ENCODE data around the gene SKIC8.
A peak's percentile ranks its signal among the peaks of the same experiment; 100 is the strongest.

SKIC8 gene

GRCh38 chr15:78321786-78322185, 22.4 kb upstream of the SKIC8 start:
- no peak for DNase-seq

- no peak for DNase-seq
These were observed 21.7 kb upstream of the SKIC8 start for GRCh38 chr15:78321041-78321570.

GRCh38 chr15:78320183-78320582, 20.8 kb upstream of the SKIC8 start:
- no peak for DNase-seq

GRCh38 chr15:78319588-78319987, 20.2 kb upstream of the SKIC8 start:
- no peak for DNase-seq

GRCh38 chr15:78317145-78317836, 17.9 kb upstream of the SKIC8 start:
- peak; percentile 45 for DNase-seq

GRCh38 chr15:78316283-78317083, 17.1 kb upstream of the SKIC8 start:
- DNase-seq: no peak

GRCh38 chr15:78315686-78316282, 16.4 kb upstream of the SKIC8 start:
- peak; percentile 65 for DNase-seq

GRCh38 chr15:78314181-78314581, 14.8 kb upstream of the SKIC8 start:
- DNase-seq: no peak

GRCh38 chr15:78313383-78313782, 14.0 kb upstream of the SKIC8 start:
- DNase-seq: no peak

GRCh38 chr15:78312957-78313356, 13.5 kb upstream of the SKIC8 start:
- no peak for DNase-seq

- DNase-seq: no peak
These were observed 13.1 kb upstream of the SKIC8 start for GRCh38 chr15:78312536-78312935.

GRCh38 chr15:78311292-78311691, 11.9 kb upstream of the SKIC8 start:
- DNase-seq: no peak

GRCh38 chr15:78308422-78309032, 9.1 kb upstream of the SKIC8 start:
- DNase-seq: peak; percentile 87

- no peak for DNase-seq
These were observed 8.6 kb upstream of the SKIC8 start for GRCh38 chr15:78307976-78308375.

GRCh38 chr15:78306176-78306774, 6.9 kb upstream of the SKIC8 start:
- no peak for DNase-seq

- no peak for DNase-seq
These were observed 5.0 kb upstream of the SKIC8 start for GRCh38 chr15:78304216-78305066.

- no peak for DNase-seq
These were observed 3.3 kb upstream of the SKIC8 start for GRCh38 chr15:78302579-78303312.

- DNase-seq: peak; percentile 76
These were observed 2.4 kb upstream of the SKIC8 start for GRCh38 chr15:78301828-78302227.

GRCh38 chr15:78301326-78301725, 1.9 kb upstream of the SKIC8 start:
- DNase-seq: peak; percentile 24

- no peak for DNase-seq
These were observed 7.2 kb downstream of the SKIC8 start for GRCh38 chr15:78292219-78292618.

GRCh38 chr15:78291698-78292097, 7.7 kb downstream of the SKIC8 start:
- no peak for DNase-seq
